Measurements from ENCODE around the gene HEXIM2. TPM values are rescaled to one million over a fixed set of nuclear protein-coding genes. Genes with fewer than 3 reads are reported as not detected.

The HEXIM2 gene
- total and polyA plus RNA-seq, 2 of the 13 experiments (the other 11 are each of a cell fraction or from before 2014, with no cell fraction given), result 27.1 to 32.4 TPM

GRCh38 chr17:45127548-45128300 lies 34.0 kb upstream of the HEXIM2 start (continued):
- TF ChIP-seq PATZ1 (CRISPR knock-in tag; IDR thresholded peaks at IDR 0.05), result peak; percentile 93
- no peak for TF ChIP-seq ZBTB42 (CRISPR knock-in tag; IDR thresholded peaks at IDR 0.05)
- no peak for TF ChIP-seq MTF2 (CRISPR knock-in tag; IDR thresholded peaks at IDR 0.05; ENCODE audit: borderline replicate concordance)
- no peak for TF ChIP-seq BRD4 (CRISPR knock-in tag; IDR thresholded peaks at IDR 0.05)
- no peak for TF ChIP-seq AGO1 (IDR thresholded peaks at IDR 0.05; ENCODE audit: low read depth, low read length, poor library complexity, severe bottlenecking)
- no peak for TF ChIP-seq GRHL1 (CRISPR knock-in tag; conservative IDR thresholded peaks at IDR 0.05)
- no peak for TF ChIP-seq ZMAT3 (CRISPR knock-in tag; conservative IDR thresholded peaks at IDR 0.05)
- TF ChIP-seq ZBTB25 (CRISPR knock-in tag; IDR thresholded peaks at IDR 0.05), result no peak
- no peak for TF ChIP-seq MLXIP (CRISPR knock-in tag; IDR thresholded peaks at IDR 0.05; ENCODE audit: borderline replicate concordance)
- TF ChIP-seq ELK4 (CRISPR knock-in tag; IDR thresholded peaks at IDR 0.05; ENCODE audit: borderline replicate concordance), result no peak
- TF ChIP-seq ARID4A (CRISPR knock-in tag; IDR thresholded peaks at IDR 0.05; ENCODE audit: borderline replicate concordance), result no peak; the same call in 1 of the 2 replicates
- TF ChIP-seq MATR3 (CRISPR knock-in tag; IDR thresholded peaks at IDR 0.05), result no peak
- TF ChIP-seq CREM (IDR thresholded peaks at IDR 0.05), result no peak
- no peak for TF ChIP-seq CREM (CRISPR knock-in tag; IDR thresholded peaks at IDR 0.05)
- peak; percentile 59; the same call in 1 of the 2 replicates for TF ChIP-seq TARDBP (CRISPR knock-in tag; IDR thresholded peaks at IDR 0.05)
